Body of pancreas (tissue), 4 donors: Measurements from ENCODE around the gene UGGT1.

Experiments used
- POLR2A ChIP-seq, 3 donors: fragments of 450-650 bp; IDR thresholded peaks; one replicate each; pipeline ENCODE4 v1.6.1; 2016; ENCODE audit warnings: antibody characterized with exemption in 3 of 3, mild to moderate bottlenecking in 2 of 3
- TF ChIP-seq, protein P1 (sequence below), 7 experiments: fragments of 450-650 bp in 4 of 7; fragments of 200-600 bp in 3 of 7; sonication (generic) in 3 of 7; IDR thresholded peaks; one replicate each; pipeline ENCODE4 v1.5.1; 2016 to 2019; ENCODE audit warnings: antibody characterized with exemption in 7 of 7

DNA sequence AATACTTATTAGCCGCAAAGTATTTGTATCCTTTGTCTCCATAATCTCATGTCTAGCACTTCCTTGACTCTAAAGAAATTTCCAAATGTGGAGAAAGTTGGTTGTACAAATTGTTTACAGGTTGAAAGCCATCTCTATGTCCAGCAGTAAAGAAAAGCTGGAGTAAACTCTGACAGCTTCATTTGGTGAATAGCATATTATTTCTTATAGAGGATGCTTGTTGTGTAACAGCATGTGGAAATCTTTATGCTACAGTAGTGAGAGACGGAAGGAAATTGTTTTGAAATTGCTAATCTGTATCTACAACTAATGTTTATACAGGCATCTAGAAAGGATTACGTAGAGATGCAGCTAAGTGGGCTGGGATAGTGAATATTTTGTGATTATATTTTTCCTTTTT is 78.5 kb downstream of the UGGT1 start:
- TF ChIP-seq POLR2A (IDR thresholded peaks at IDR 0.05): no peak
- TF ChIP-seq, protein P1, sequence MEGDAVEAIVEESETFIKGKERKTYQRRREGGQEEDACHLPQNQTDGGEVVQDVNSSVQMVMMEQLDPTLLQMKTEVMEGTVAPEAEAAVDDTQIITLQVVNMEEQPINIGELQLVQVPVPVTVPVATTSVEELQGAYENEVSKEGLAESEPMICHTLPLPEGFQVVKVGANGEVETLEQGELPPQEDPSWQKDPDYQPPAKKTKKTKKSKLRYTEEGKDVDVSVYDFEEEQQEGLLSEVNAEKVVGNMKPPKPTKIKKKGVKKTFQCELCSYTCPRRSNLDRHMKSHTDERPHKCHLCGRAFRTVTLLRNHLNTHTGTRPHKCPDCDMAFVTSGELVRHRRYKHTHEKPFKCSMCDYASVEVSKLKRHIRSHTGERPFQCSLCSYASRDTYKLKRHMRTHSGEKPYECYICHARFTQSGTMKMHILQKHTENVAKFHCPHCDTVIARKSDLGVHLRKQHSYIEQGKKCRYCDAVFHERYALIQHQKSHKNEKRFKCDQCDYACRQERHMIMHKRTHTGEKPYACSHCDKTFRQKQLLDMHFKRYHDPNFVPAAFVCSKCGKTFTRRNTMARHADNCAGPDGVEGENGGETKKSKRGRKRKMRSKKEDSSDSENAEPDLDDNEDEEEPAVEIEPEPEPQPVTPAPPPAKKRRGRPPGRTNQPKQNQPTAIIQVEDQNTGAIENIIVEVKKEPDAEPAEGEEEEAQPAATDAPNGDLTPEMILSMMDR (IDR thresholded peaks at IDR 0.05): no peak
